ENCODE data around the gene C14orf132.
"Not testable (repeated sequence)": the region's sequence is repeated elsewhere in the genome, so short reads cannot be mapped to it uniquely, and the experiment has no call there.

Gene C14orf132

DNA sequence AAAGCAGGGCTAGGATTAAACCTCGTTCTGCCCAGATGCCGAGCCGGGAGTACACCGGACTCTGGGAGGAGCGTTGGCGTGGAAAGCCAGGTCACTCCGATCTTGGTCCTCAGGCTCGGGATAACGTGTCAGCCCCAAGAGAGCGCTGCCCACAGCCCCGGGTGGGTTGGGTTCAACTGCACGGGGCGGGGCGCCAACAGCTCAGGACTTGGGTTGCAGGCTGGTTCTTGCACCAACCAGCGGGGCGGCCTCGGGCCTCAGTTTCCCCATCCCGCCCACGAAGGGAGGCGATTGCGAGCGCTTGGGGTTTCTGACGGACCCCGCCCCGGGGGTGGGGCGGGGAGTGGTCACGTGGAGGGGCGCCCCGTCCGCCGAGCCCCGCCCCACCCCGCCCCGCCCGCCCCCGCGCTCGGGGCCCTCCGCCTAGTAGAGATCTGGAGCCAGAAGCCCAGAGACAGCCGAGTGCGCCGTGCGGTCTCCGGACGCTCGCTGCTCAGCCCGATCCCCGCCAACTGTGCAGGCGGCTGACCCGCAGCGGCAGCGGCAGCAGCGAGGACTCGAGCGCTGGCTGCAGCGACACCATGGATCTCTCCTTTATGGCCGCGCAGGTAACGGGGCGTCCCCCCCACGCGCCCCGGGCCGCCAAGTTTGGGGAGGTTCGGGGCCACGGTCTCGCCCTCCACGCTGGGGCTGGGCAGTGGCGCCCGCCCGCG is at the start of gene C14orf132:
Gene C14orf132, plus strand, starts transcription at position 443 of the 713 bp plus-strand sequence. Its CDS starts 139 bp downstream, at position 582.
- DNase-seq: peak in 5 of 6 experiments; percentile 13 to 51 (median 27)

DNA sequence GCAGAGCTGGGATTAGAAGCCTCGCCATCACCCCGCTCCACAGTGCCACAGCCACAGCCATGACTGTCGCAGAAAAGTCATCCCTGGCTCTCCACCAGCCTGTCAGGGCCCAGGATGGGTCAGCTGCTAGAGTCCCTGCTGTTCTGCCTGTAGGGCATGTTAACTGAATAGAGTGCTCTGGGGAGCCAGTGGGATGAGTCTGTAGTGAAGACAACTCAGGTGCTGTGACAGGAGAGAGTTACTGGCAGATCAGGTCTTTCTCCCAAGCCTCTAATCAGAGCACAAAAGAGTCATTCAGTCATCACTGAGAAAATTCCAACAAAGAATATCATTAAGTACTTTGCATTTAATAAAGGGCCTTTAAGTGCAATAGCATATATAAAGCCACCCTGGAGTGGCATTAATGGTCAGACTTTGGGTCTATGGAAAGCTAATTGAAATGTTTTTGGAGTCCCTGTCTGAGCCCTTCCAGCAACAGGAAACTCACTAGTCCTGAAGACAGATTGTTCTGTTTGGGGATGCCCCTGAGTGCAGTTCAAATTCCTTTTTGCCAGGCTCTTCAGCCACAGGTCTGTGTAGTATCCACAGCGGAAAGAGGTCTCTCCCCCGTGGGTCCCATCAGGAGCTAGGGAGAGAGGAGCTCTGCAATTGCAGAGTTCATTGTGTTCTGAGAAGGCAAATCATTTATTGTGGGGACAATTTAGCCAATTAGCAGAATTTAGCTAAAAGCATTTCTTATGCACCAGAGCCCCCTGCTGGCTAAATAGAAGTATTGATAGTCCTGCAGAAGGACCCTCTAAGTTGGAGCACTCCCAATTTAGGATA is 45.2 kb upstream of the C14orf132 start:
- DNase-seq: peak in 5 of 6 experiments; percentile 8 to 55 (median 11)

DNA sequence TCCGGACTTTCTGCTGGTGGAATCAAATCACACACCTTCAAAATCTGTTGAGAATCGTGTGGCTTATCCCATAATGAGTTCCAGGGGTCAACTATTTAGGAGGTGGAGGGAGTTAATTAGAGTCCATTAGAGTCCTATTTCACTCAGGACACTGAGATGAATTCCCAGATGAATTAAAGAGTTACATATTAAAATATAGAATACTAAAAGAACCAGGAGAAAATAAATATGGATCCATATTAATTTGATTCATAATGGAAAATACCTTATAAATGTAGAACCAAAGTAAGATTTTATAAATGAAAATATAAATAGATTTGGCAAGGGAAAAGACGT is 44.6 kb upstream of the C14orf132 start:
- no peak for DNase-seq

DNA sequence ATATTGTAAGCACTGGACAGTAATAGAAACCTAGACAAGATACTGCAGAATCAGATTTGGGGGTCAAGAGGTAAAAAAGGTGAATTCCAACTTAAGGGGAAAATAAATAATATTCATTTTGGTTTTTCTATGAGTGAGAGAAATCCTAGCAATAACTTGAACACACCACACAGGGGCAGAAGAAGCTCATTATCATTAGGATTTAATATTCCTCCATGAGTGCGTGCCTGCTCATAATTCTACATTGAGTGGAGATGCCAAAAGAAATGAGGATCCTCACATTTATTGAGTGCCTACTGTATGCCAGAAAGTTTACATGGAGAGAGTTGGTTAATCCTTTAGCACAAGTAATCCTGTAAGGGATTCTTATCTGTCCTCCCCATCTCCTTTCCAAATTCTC is 40.5 kb upstream of the C14orf132 start:
- peak in 1 of 6 experiments; percentile 6 for DNase-seq

DNA sequence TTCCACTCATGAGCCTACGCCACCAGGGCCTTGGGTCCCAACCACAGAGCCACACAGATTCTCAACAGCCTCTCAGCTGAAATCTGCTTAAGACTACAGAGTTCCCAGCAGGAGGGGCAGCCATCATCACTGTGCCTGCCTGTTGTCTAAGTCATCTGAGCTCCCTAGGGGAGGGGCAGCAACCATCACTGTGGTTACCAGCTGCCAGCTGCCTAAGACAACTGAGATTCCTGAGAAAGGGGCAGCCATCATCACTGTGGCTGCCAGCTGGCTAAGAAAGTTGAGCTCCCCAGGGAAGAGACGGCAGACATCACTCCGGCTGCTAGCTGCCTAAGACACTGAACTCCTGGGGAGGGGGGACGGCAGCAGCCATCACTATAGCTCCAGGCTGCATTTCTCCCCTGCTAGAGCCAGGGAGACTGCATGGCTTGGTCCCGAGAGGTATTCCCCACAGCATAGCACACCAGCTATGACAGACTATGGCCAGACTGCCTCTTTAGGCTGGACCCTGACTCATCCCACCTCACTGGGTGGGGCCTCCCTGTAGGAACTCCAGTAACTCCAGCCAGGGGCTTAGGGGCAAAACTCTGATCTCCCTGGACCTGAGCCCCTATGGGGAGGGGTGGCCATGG is 37.2 kb upstream of the C14orf132 start:
- no peak for DNase-seq

DNA sequence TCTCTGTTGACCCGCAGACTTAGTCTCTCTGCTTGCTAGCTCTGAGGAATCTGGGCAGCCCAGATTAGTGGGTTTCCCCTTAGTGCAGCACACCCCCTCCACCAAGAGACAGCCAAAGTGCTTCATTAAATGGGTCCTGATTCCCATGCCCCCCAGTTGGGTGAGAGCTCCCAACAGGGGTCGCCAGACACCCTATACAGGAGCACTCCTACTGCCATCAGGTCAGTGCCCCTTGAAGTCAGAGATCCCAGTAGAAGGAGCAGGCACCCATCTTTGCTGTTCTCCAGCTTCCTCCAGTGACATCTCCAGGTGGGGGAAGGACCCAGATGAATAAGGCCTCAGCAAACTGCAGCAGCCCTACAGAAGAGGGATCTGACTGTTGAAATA is 36.7 kb upstream of the C14orf132 start:
- no peak for DNase-seq

DNA sequence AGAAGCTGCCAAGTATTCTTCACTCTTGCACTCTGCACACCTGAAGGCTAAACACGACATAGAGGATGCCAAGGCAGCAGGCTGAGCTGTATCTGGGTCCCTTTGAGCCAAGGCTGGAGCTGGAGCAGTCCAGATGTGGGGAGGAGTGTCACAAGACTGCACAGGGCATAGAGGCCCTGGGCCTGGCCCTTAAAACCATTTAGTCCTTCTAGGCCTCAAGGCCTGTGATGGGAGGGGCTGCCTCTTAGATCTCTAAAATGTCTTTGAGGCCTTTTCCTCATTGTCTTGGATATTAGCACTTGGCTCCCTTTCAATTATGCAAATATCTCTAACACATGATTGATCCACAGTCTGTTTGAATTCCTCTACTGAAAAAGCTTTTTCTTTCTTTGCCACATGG is 28.0 kb upstream of the C14orf132 start:
- no peak for DNase-seq

DNA sequence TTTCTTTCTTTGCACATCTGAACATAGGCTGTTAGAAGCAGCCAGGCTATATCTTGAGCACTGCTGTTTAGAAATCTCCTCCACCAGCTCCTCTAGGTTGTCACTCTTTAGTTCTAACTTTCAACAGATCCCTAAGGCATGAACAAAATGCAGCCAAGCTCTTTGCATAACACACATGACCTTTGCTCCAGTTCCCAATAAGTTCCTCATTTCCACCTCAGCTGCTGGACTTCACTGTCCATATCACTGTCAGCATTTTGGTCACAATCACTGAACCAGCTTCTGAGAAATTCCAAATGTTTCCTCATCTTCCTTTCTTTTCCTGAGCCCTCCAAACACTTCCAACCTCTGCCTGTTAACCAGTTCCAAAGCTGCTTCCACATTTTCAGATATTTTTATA is 27.6 kb upstream of the C14orf132 start:
- DNase-seq: no peak

DNA sequence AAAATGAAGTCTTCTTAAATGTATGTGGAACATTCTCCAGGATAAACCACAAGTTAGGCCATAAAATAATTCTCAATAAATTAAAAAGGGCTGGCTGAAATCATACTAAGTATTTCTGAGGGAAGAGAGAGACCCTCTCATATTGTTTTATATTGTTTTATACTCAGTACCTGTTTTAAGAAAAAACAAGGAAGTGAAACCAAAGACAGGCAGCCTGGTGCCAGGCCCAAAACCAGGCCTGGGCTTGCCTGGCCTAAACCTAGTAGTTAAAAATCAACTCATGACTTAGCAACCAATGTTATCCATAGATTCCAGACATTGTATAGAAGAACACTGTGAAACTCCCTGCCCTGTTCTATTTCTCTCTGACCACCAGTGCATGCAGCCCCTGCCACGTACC is 26.4 kb upstream of the C14orf132 start:
- DNase-seq: not testable (repeated sequence)

DNA sequence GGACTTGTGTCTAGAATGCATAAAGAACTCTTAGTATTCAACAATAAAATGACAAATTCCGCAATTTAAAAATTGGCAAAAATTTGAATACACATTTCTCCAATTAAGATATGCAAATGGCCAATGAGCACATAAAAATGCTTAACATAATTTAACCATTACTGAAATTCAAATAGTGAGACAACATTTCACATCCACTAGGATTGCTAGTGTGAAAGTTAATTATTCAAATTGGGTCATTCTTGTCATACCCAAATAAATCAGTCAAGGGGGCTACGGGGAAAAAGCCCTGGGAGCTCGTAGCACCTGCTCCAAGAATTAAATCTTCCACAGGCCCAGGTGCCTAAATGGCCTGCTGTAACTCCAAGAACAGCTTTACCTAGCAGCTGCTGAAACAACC is 25.0 kb upstream of the C14orf132 start:
- no peak for DNase-seq

DNA sequence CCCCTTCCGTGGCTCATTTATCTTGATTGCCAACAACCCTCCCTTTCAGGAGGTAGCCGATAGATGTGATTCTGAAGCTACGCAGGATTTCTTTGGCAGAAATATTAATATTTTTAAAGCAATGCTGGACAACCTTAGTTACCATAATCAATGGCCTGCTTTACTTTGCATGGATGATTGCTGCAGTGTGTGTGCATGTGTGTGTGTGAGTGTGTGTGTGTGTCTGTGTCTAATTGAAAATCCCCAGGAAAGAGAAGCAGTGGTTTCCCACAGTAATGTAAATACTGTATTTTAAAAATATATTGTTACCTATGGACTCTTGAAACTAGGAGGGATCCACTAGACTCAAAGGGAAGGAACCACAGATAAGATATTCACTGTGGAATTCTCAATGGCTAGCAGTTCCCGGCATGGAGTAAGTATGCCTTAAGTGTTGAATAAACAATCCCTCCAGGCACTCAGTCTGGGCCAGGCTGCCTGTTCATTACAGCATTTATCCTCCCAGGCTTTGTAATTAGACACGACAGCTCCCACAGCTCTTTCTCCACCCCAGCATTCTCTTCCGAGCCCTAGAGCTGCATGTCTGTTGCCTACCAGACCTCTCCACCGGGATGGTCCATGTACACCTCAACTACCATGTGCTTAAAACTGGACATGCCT is 22.5 kb upstream of the C14orf132 start:
- DNase-seq: no peak

DNA sequence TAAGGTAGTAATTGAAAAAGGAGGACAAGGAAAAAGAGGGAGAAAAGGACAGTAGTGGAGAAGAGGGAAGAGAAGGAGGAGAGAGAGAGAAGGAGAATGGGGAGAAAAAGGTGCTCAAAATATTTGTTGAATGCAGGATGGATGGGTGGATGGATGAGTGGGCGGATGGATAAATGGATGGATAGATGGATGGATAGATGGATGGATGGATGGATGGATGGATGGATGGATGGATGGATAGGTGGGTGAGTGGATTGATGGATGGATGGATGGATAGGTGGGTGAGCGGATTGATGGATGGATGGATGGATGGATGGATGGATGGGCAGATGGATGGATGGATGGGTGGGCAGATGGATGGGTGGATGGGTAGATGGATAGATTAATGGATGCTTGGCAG is 21.3 kb upstream of the C14orf132 start:
- no peak for DNase-seq

DNA sequence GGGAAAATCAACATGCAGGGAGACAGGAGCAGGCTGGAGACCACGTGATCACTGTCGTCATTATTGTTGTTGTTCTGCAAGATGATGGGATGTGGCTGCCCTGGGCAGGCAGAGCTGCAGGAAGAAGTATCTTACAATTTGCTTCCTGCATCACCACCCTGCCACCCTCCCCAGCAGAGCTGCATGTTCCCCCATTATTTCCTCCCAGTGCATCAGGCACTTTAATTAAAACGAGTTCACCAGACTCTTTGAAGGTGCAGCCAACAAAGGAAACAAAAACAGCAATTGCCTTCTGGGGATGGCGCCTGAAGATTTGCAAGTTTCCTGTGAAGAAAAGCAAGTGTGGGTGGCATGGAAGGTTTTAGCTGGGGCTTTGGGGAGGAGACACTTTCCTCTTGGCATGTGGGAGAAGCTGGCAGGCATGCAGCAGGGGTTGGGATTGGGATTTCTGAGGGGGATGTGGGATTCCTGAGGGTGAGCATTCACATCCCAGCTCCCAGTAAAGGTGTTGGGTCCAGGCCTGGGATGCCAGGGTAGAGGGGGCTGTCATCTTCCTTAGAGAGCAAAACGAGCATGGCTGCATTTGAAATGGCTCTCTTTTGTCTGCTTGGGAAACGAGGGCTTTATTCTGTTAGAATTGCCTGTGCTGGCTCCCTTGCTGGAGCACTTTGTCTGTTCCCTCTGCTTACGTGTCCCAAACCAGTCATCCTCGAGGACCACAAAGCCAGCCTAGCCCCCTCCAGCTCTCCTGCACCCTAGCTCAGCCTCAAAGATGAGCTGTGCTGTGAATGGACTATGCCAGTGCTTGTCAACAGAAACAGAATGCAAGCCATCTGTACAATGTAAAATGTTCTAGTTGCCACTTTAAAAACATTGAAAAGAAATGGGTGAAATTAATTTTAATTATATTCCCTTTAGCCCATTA is 11.5 kb upstream of the C14orf132 start:
- peak in 3 of 6 experiments; percentile 25 to 61 (median 34) for DNase-seq

DNA sequence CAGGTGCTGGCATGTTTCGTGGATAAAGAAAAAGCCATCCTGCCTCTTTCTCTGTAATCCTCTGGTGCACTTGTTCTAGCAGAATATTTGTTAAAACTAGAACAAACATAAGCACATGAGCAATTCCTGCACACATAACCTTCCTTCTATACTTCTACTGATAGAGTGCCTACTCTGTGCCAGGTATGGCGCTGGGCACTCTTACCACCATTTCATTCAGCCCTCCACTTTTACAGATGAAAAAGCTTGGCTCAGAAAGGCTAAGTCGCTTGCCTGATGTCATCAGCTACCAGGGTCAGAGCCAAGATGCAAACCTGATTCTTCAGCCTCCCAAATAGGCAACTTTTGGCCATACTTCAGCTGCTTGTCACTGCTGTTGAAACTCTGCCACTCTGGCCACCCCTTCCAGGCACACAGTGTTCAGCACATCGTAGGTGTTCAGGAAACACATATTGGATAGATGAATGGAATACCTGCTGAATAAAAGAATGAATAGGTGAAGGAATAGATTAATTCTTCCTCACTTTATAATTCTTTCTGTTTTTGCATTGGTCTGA is 10.0 kb upstream of the C14orf132 start:
- DNase-seq: no peak

DNA sequence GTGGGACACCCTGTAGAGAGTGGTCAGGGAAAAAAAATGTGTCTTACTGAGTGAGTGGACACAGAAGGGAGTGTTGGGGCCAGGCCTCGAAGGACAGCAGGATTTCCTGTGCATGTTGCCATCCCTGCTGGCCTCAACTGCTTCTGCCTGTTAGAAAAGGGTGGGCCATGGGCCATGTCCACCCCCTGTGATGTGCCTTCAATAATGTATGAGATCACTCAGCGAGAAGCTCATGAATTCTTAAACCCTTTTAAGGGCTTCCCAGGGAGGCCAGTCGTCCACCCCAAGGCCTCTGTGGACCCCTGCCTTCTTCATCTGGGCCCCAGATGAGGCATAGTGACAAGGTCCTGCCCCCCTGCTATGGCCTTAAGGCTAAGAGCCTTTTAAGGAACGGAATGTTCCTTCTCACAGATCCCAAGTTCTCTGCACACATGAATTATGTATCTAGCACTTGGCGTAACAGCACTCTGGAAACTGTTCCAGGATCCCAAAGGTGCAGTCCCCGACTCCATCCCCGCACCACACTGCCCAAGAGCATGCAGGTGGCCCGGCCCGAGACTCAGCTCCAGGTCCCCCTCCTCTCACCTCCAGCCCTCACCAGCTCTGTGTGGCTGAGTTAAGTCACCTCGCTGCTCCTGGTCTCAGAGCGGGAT is 8.9 kb upstream of the C14orf132 start:
- DNase-seq: no peak

DNA sequence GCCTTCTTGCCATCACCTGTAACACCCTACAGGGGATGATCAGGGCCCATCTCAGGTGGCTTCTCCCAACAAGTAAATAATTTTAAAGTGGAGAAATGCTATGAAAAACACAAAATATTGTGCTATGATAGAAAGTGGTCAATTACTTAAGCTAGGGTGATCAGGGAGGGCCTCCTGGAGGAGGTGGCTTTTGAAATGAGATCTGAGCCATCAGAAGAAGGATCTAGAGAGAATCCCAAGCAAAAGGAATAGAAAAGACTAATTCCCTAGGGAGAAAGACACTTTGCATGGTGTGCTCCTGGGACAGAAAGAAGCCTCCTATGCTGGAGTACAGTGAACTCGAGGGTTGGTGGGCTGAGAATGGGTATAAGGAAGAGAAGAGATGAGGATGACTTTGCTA is 7.5 kb upstream of the C14orf132 start:
- no peak for DNase-seq

DNA sequence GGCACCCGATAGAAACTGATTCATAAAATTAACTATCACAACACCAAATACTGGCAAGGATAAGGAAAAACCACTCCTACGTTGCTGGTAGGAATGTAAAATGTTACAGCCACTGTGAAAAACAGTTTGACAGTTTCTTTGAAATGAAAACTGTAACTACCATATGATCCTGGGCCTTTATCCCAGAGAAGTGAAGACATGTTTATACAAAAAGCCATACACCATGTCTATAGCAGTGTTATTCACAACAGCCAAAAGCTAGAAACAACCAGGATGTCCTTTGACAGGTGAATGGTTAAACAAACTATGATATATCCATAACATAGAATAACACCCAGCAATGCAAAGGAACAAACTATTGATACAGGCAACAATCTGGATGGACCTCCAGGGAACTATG is 3.7 kb upstream of the C14orf132 start:
- DNase-seq: no peak

DNA sequence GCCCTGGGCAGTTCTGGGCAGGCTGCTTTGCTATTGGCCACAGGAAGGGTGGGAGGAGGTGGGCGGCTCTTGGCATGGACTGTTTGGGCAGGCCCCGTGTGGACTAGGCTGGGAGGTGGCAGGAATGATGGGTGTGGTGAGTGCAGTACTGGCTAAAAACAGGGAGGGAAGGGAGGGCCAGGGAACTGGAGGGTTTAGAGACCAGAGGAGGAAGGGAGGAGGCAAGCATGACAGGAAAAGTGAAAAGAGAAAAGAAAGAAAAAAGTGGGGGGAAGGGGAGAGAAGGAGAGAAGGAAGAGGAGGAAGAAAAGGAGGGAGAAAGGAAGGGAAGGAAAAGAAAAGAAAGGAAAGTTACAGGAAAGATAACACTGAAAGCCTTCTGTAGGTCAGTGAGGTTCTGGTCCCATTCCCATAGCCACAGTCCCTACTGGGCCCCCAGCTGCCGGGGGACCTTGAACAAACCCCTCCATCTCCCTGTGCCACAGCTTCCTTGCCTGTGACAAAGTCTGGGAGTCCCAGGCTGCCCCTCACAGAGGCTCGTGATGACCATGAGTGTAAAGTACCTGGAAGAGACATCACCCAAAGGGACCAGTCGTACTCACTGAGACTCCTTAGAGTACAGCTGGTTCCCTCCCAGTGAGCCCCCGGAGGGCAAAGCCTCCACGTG is 1.1 kb upstream of the C14orf132 start:
- no peak for DNase-seq

DNA sequence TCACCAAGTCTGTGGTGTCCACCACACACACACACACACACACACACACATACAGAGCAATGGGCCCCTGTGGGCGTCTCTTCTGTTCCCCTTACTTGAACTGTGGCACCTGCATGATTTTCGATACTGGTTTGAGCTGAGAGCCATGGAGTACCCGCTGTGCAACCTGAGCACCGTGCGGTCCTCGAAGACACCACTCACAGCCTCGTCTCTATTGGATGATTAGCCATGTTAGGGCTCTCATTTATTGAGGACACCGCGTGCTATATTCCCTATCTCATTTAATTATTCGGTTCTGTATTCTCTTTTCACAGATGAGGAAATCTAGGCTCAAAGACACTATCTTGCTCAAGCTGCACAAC is 623 bp upstream of the C14orf132 start:
- DNase-seq: peak in 1 of 6 experiments; percentile 14

DNA sequence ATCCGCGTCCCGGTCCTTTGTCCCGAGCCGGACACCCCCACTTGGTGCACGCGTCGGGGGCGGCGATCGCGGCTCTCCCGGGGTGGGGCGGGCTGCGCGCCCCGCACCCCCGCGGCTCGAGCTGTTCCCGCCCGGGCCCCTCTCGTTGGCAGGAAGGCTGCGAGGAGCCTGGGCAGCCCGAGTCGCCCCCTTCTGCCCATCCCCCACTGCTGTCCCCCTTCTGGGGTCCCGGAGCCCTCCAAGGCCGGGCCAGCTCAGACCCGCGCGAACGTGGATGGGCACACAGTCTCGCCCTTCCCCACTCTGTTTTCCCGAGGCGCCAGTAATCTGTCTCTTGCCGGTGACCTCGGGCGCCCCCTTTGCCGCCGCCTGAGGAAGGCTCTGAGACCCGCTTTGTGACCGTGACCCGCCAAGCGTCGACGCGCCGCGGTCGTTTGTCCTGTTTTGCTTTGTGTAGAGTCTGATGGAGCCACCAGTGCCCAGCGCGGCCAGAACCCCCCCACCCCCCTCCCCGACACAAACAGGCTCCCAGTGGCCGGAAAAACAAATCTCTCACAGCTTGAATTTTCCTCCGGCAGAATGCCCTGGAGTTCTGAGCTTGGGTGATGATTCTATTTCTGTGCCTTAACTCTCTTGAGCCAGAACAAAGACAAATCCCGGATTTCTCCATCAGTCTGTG is 610 bp downstream of the C14orf132 start:
- DNase-seq: peak in 2 of 6 experiments; percentile 8 to 23
